Calu3 (cell line): ENCODE data around the gene NDOR1. TPM values are rescaled to one million over a fixed set of nuclear protein-coding genes. Genes with fewer than 3 reads are reported as not detected.

Experiments used
- BruUV-seq: library from RNA; stranded (reverse); fragments of 400-500 nt; replicated peaks from 2 replicates; lab custom pipeline; 2021; lab: Mats Ljungman, UMichigan
- CTCF ChIA-PET: fragments of 300-600 bp; sonication (Branson Sonifier 250); formaldehyde crosslinking; loops from one replicate; lab custom pipeline; 2022; ENCODE audit warnings: antibody characterized with exemption; lab: Charles Lee
- DNase-seq: peaks from one replicate; pipeline ENCODE4 v3.0.0; 2022
- H3K27ac Mint-ChIP-seq: one replicate; pipeline ENCODE4 v1.8.0; 2022; ENCODE audit warnings: mixed read lengths; ENCODE audit not compliant: unreplicated experiment
- H3K27me3 Mint-ChIP-seq: one replicate; pipeline ENCODE4 v1.8.0; 2022; ENCODE audit warnings: mixed read lengths; ENCODE audit not compliant: unreplicated experiment
- H3K36me3 Mint-ChIP-seq: one replicate; pipeline ENCODE4 v1.8.0; 2022; ENCODE audit warnings: mild to moderate bottlenecking, moderate library complexity, mixed read lengths; ENCODE audit not compliant: insufficient read depth, unreplicated experiment
- H3K4me1 Mint-ChIP-seq: one replicate; pipeline ENCODE4 v1.8.0; 2022; ENCODE audit warnings: mild to moderate bottlenecking, low read depth, mixed read lengths; ENCODE audit not compliant: unreplicated experiment
- H3K4me3 Mint-ChIP-seq: one replicate; pipeline ENCODE4 v1.8.0; 2022; ENCODE audit warnings: mild to moderate bottlenecking, low read depth, moderate library complexity, mixed read lengths; ENCODE audit not compliant: unreplicated experiment
- H3K9me3 Mint-ChIP-seq: one replicate; pipeline ENCODE4 v1.8.0; 2022; ENCODE audit warnings: low read depth, mixed read lengths; ENCODE audit not compliant: unreplicated experiment
- intact Hi-C: fragments of 100-400 bp; cut with micrococcal nuclease; formaldehyde crosslinking; loops from one replicate; pipeline ENCODE4 v1.10.0; 2022; ENCODE audit not compliant: unreplicated experiment
- total RNA-seq: library from RNA; stranded (reverse); gene quantifications from 2 replicates; pipeline ENCODE4 v1.2.3, GENCODE V29; 2022
- TF ChIP-seq, protein P1 (sequence below): fragments of 200-600 bp; IDR thresholded peaks from one replicate; pipeline ENCODE4 v1.8.0; 2022; ENCODE audit warnings: antibody characterized with exemption; ENCODE audit not compliant: unreplicated experiment

NDOR1 gene
- total RNA-seq, 1 experiment from 2014 or later, result 27.7 TPM

DNA sequence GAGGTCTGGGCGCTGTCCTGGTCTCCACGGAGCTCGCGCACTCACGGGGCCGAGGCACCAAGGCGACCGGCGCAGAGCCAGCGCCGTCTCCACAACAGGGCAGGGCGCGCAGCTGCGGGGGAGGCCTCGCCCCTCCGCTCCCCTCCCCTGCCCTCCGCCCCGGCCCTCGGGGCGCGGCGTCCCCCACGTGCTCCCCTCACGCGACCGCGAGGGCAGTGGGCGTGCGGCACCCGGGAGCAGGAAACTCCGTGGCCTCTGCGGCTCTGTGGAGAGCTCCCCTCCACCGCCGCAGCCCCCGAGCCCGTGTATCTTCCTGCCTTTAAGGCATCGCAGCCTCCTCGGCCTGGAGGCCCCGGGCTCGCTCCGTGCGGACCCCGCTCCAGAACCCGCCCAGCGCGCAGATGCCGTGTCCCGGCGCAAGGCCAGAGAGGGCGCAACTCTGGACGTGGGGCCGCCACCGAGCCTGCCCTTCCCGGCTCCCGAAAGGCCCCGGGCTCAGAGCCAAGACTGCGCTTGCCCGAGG is 34.9 kb downstream of the NDOR1 start:
- intact Hi-C loops, result no loop called here
- DNase-seq, result no peak
- Mint-ChIP-seq H3K27me3 (peaks cover 17% of the 10 kb centered on the region), H3K27ac (peak overlapping the region; percentile 100), H3K4me3 (peak overlapping the region; percentile 76), H3K36me3 (peaks cover 68% of the 10 kb centered on the region), H3K4me1 (peaks cover 28% of the 10 kb centered on the region), H3K9me3 (no peaks in the 10 kb centered on the region)
- no TSS peak for BruUV-seq
- CTCF ChIA-PET, result interaction anchor here (0.8 to 1.4 kb wide), 2 partner anchors 14 to 182 kb away, joined by 3 to 5 read pairs; partner anchors contain the start of gene EXD3
- TF ChIP-seq, protein P1, sequence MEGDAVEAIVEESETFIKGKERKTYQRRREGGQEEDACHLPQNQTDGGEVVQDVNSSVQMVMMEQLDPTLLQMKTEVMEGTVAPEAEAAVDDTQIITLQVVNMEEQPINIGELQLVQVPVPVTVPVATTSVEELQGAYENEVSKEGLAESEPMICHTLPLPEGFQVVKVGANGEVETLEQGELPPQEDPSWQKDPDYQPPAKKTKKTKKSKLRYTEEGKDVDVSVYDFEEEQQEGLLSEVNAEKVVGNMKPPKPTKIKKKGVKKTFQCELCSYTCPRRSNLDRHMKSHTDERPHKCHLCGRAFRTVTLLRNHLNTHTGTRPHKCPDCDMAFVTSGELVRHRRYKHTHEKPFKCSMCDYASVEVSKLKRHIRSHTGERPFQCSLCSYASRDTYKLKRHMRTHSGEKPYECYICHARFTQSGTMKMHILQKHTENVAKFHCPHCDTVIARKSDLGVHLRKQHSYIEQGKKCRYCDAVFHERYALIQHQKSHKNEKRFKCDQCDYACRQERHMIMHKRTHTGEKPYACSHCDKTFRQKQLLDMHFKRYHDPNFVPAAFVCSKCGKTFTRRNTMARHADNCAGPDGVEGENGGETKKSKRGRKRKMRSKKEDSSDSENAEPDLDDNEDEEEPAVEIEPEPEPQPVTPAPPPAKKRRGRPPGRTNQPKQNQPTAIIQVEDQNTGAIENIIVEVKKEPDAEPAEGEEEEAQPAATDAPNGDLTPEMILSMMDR, result no peak

DNA sequence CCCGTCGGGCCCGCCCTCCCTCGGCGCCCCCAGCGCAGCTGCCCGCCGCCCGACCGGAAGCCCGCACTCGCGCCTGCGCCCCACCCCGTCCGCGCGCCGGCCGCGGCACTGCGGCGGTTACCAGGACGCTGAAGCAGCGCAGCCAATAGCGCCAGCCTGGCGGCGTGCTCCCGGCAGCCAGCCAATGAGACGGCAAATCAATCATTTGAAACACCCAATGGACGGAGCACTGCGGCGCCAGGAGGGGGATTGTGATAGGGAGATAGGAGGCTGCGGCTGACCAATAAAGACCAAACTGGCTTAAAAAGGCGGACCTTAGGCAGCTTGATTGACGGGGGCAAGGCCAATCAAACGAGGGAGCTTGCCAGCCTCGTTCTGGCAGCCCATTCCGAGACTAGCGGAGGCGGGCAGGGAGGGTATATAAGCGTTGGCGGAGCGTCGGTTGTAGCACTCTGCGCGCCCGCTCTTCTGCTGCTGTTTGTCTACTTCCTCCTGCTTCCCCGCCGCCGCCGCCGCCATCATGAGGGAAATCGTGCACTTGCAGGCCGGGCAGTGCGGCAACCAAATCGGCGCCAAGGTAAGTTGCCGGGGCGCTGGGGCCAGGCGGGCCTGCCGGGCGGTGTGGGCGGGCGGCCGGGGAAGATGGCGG is 35.5 kb downstream of the NDOR1 start, which contains the start of gene TUBB4B:
Gene TUBB4B (plus strand): TSS at position 447 of the 649 bp plus-strand sequence. CDS start 74 bp downstream, at position 521.
- no TSS peak for BruUV-seq
- Mint-ChIP-seq H3K27ac (peak within 1 kb of the TSS; percentile 100), H3K36me3 (peaks cover 67% of the 10 kb centered on the region), H3K27me3 (peaks cover 12% of the 10 kb centered on the region), H3K4me1 (peaks cover 28% of the 10 kb centered on the region), H3K4me3 (peak within 1 kb of the TSS; percentile 76), H3K9me3 (no peaks in the 10 kb centered on the region)
- CTCF ChIA-PET, result interaction anchor here (0.8 to 1.4 kb wide), 2 partner anchors 14 to 182 kb away, joined by 3 to 5 read pairs; partner anchors contain the start of gene EXD3
- intact Hi-C loops, result no loop called here
- DNase-seq, result peak; percentile 94
- TF ChIP-seq, protein P1, result no peak

DNA sequence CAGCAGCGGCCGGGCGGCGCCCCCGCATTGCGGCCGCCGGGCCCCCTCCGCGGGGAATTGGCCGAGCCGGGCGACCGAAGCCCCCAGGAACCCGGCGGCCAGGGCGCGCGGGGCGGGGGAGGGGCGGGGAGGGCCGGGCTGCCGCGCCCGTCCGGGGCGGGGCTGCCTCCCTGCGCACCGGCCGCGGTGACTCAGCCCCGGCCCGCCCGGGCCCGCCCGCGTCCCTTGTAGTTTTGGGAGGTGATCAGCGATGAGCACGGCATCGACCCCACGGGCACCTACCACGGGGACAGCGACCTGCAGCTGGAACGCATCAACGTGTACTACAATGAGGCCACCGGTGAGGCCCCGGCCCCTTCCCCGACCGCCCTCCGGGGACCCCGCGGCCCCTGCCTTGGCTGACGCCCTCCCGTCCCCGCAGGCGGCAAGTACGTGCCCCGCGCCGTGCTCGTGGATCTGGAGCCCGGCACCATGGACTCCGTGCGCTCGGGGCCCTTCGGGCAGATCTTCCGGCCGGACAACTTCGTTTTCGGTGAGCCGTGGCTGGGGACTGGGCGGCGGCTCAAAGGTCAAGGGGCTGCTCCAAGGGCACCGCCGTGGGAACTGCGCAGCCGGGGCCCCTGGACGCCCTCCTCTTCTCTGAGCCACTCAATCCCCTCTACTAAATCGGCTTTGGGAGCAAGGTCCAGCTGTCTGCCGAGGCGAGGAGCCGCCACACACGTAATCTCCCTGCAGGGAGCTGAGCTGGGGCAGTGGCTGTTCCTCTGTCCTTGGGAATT is 36.2 kb downstream of the NDOR1 start:
- H3K4me3 Mint-ChIP-seq, result peak overlapping the region; percentile 76
- H3K27ac Mint-ChIP-seq, result peak overlapping the region; percentile 100
- DNase-seq, result peak; percentile 59
- peaks cover 28% of the 10 kb centered on the region for H3K4me1 Mint-ChIP-seq
- peaks cover 67% of the 10 kb centered on the region for H3K36me3 Mint-ChIP-seq
- no peaks in the 10 kb centered on the region for H3K9me3 Mint-ChIP-seq
- TF ChIP-seq, protein P1, result no peak
- H3K27me3 Mint-ChIP-seq, result peaks cover 12% of the 10 kb centered on the region
- CTCF ChIA-PET, result interaction anchor here (1.1 kb wide), 1 partner anchor 13 kb away, joined by 4 read pairs; no protein-coding TSS in a partner anchor
- intact Hi-C loops, result no loop called here
- BruUV-seq, result no TSS peak
